Thymus (tissue), 11 donors: ENCODE results near the gene NCAPH2. TPM values are rescaled to one million over a fixed set of nuclear protein-coding genes. Genes with fewer than 3 reads are reported as not detected.

ENCODE experiments used
- DNase-seq, 9 donors: peaks; one replicate each; pipeline ENCODE4 v3.0.0-alpha.2; 2013; ENCODE audit warnings: low spot score in 9 of 9, low read depth in 6 of 9, missing footprints in 1 of 9
- H3K27ac ChIP-seq, 2 donors: one replicate each; pipeline ENCODE4 v1.5.1; 2013; ENCODE audit warnings: control low read depth in 1 of 2, low read depth in 1 of 2, low read length in 1 of 2, mild to moderate bottlenecking in 1 of 2, moderate library complexity in 1 of 2
- H3K27me3 ChIP-seq, 2 donors: one replicate each; pipeline ENCODE4 v1.5.1; 2013; ENCODE audit warnings: low read length in 1 of 2; ENCODE audit not compliant: control insufficient read depth in 2 of 2, insufficient read depth in 1 of 2
- H3K36me3 ChIP-seq, 2 donors: one replicate each; pipeline ENCODE4 v1.5.1; 2013; ENCODE audit warnings: low read length in 1 of 2, mild to moderate bottlenecking in 1 of 2, moderate library complexity in 1 of 2; ENCODE audit not compliant: control insufficient read depth in 2 of 2, insufficient read depth in 2 of 2
- H3K4me1 ChIP-seq, 2 donors: one replicate each; pipeline ENCODE4 v1.5.1; 2013; ENCODE audit warnings: low read length in 2 of 2; ENCODE audit not compliant: control insufficient read depth in 2 of 2, insufficient read depth in 2 of 2
- H3K4me3 ChIP-seq, 2 donors: one replicate each; pipeline ENCODE4 v1.5.1; 2013; ENCODE audit warnings: low read length in 2 of 2, control low read depth in 1 of 2, mild to moderate bottlenecking in 1 of 2
- H3K9me3 ChIP-seq, 2 donors: one replicate each; pipeline ENCODE4 v1.5.1; 2013; ENCODE audit warnings: low read length in 1 of 2, mild to moderate bottlenecking in 1 of 2; ENCODE audit not compliant: control insufficient read depth in 2 of 2, insufficient read depth in 1 of 2
- WGBS: extraction: QIAGEN DNeasy Blood & Tissue Kit; methylation state at CpG from one replicate; pipeline ENCODE4 v1.1.7; 2013; 5-methylcytosine and 5-hydroxymethylcytosine counted together
- polyA plus RNA-seq: library from polyadenylated mRNA; stranded (reverse); fragments of 200-250 nt; gene quantifications from one replicate; pipeline ENCODE4 v1.2.3, GENCODE V29; 2013
- total RNA-seq: library from RNA; stranded (reverse); fragments of 120-200 nt; gene quantifications from one replicate; pipeline ENCODE4 v1.2.4, GENCODE V29; 2013
- donor health status: healthy.

The NCAPH2 gene
- total and polyA plus RNA-seq, 2 donors = 40.8 to 57.6 TPM

DNA sequence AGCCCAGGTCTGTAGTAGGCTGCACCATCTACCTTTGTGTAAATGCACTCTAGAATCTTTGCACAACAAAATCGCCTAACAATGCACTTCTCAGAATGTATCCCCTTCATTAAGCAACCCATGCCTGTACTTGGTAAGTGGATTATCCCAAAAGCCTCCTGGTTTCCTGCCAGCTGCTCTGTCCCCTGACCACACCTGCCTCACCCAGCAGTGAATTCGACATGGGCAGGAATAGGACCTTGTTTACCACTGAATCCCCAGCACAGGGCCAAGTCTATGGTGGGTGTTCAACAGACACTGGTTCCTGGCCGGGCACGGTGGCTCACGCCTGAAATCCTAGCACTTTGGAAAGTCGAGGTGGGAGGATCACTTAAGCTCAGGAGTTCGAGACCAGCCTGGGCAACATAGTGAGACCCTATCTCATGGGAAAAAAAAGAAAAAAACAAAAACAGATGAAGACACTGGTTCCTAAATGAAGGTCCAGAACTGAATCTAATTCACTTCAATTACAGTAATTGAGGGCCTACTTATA, 59.8 kb downstream of the NCAPH2 start:
- Histone ChIP-seq H3K27ac (no peak overlapping the region), H3K36me3 (peaks cover 11 to 20% of the 10 kb centered on the region in 2 donors), H3K4me3 (no peak overlapping the region), H3K4me1 (peaks cover 3 to 6% of the 10 kb centered on the region in 2 donors), H3K9me3 (no peaks in the 10 kb centered on the region), H3K27me3 (peaks cover 0 to 20% of the 10 kb centered on the region in 2 donors)
- 96% methylated on average over 7 of the region's 7 CpGs for WGBS
- DNase-seq = no peak

DNA sequence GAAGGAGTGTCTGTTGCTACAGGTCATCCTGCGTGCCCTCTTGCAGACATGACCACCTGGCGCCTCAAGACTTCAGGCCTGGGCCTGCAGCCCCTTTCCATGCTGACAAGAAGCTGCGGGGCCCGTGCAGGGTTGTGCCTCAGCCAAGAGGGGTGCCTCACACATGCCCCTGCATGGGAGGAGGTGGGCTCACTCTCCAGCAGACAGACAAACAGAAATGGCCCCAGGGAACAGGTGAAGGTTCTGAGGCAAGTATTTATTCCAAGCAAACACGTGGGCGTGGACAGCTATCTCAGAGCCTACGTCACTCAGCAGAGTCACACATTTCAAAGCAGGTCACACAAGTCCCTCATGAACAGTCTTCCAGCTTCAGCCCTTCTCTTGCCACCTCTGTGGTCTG, 60.6 kb downstream of the NCAPH2 start:
- WGBS = 95% methylated on average over 7 of the region's 7 CpGs
- Histone ChIP-seq H3K4me1 (peaks cover under 1% of the 10 kb centered on the region in 2 donors), H3K36me3 (peaks cover 16 to 28% of the 10 kb centered on the region in 2 donors), H3K9me3 (no peaks in the 10 kb centered on the region), H3K27ac (no peak overlapping the region), H3K27me3 (peaks cover 0 to 12% of the 10 kb centered on the region in 2 donors), H3K4me3 (no peak overlapping the region)
- no peak for DNase-seq

GRCh38 chr22:50569041-50569459, 61.0 kb downstream of the NCAPH2 start:
- peaks cover 0 to 8% of the 10 kb centered on the region in 2 donors for H3K27me3 ChIP-seq
- H3K36me3 ChIP-seq = peaks cover 16 to 28% of the 10 kb centered on the region in 2 donors
- H3K9me3 ChIP-seq = no peaks in the 10 kb centered on the region
- H3K4me1 ChIP-seq = no peaks in the 10 kb centered on the region
- no peak overlapping the region for H3K4me3 ChIP-seq
- WGBS = 97% methylated on average over 8 of the region's 8 CpGs
- H3K27ac ChIP-seq = no peak overlapping the region
- no peak for DNase-seq

GRCh38 chr22:50569896-50570535, 62.0 kb downstream of the NCAPH2 start:
- Histone ChIP-seq H3K36me3 (peaks cover 16 to 28% of the 10 kb centered on the region in 2 donors), H3K9me3 (no peaks in the 10 kb centered on the region), H3K4me3 (no peak overlapping the region), H3K27ac (no peak overlapping the region), H3K27me3 (peaks cover 0 to 3% of the 10 kb centered on the region in 2 donors), H3K4me1 (no peaks in the 10 kb centered on the region)
- 97% methylated on average over 13 of the region's 13 CpGs for WGBS
- DNase-seq = no peak

DNA sequence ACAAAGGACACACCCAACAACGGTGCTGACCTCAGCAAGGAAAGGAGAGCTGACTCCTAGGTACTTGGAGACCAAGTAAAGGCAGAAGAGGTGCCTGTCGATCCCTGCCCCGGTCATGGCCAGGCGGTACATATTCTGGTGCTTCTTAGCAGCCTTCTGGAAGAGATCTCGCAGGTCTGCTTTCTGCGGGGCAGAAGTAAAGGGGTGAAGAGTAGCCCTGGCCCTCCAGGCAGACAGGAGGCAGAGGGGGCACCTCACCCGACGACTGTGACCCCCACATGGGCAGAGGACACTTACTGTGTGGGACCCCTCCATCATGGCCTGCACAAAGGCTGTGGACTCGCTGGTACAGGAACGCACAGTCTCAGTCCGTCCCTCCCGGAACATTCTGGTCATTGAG, 62.8 kb downstream of the NCAPH2 start:
- H3K4me1 ChIP-seq = no peaks in the 10 kb centered on the region
- H3K4me3 ChIP-seq = no peak overlapping the region
- H3K9me3 ChIP-seq = no peaks in the 10 kb centered on the region
- WGBS = 98% methylated on average over 12 of the region's 12 CpGs
- no peak for DNase-seq
- no peak overlapping the region for H3K27ac ChIP-seq
- H3K36me3 ChIP-seq = peaks cover 16 to 28% of the 10 kb centered on the region in 2 donors
- H3K27me3 ChIP-seq = no peaks in the 10 kb centered on the region

DNA sequence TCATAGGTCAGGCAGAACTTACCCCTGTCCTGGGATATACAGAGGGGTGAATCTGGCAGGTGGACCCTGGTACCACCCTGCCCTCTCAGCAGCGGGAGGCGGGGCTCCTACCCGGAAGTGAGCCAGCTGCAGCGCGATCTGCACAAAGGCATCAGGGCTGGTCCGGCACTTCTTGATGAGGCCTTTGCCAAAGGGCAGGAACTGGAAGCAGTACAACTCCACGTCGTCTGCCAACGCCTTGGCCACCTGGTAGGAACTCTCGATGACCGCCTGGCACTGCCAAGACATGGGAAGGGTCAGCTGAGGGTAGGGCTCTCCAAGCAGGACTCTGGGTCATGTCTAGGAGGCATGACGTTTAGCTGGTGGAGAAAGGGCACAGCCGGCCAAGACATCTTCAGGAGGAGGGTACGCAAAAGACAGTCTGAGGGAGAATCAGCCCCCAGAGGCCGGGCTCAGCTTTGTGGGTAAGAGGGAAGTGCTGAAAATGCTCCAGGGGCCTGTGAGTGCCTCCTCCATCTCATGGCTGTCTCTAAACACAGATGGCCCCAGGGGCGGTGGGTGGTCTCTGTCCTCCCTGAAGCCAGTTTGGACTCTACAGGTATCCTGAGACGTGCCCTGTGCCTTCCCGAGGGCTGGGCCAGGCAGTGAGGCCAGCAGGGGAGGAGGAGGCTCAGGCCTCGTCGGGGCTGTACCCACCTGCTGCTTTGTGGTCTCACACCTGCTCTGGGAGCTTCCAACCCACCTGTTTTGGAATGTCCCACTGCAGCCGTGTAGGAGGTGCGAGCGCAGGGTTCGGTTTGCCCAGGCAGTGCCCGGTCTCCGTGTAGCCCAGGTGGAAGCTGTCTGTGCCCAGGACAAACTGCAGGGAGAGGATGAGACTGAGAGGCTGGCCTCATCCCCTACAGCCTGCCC, 63.5 kb downstream of the NCAPH2 start:
- DNase-seq = no peak
- H3K36me3 ChIP-seq = peaks cover 16 to 28% of the 10 kb centered on the region in 2 donors
- H3K4me1 ChIP-seq = no peaks in the 10 kb centered on the region
- no peak overlapping the region for H3K27ac ChIP-seq
- H3K4me3 ChIP-seq = no peak overlapping the region
- H3K9me3 ChIP-seq = no peaks in the 10 kb centered on the region
- WGBS = 97% methylated on average over 26 of the region's 26 CpGs
- H3K27me3 ChIP-seq = peaks cover 0 to under 1% of the 10 kb centered on the region in 2 donors

- peaks cover 16 to 28% of the 10 kb centered on the region in 2 donors for H3K36me3 ChIP-seq
- WGBS = 98% methylated on average over 11 of the region's 11 CpGs
These were observed 64.9 kb downstream of the NCAPH2 start for GRCh38 chr22:50572965-50573364.

GRCh38 chr22:50573491-50574382, 65.7 kb downstream of the NCAPH2 start:
- Histone ChIP-seq H3K27me3 (peaks cover 0 to 21% of the 10 kb centered on the region in 2 donors), H3K9me3 (no peaks in the 10 kb centered on the region), H3K4me1 (peaks cover 0 to 7% of the 10 kb centered on the region in 2 donors), H3K27ac (no peak overlapping the region), H3K4me3 (no peak overlapping the region), H3K36me3 (peaks cover 17 to 26% of the 10 kb centered on the region in 2 donors)
- DNase-seq = no peak
- 95% methylated on average over 26 of the region's 26 CpGs for WGBS

More at GRCh38 chr22:50572965-50573364, 64.9 kb downstream of the NCAPH2 start:
- H3K4me3 ChIP-seq = no peak overlapping the region
- no peak overlapping the region for H3K27ac ChIP-seq
- no peak for DNase-seq
- peaks cover 0 to 14% of the 10 kb centered on the region in 2 donors for H3K27me3 ChIP-seq
- peaks cover 0 to 4% of the 10 kb centered on the region in 2 donors for H3K4me1 ChIP-seq
- H3K9me3 ChIP-seq = no peaks in the 10 kb centered on the region
